HG03196 (cell line): Measurements from ENCODE around the gene TTLL11.

ENCODE experiments used
- ATAC-seq: cut with Tn5 transposase; IDR thresholded peaks from one replicate; pipeline ENCODE4 v1.9.1; 2021; ENCODE audit not compliant: unreplicated experiment

The TTLL11 gene

GRCh38 chr9:122092611-122093506, at the start of gene TTLL11:
TTLL11 (minus strand) TSS chr9:122093308; CDS start chr9:122093148, 160 bp downstream.
- ATAC-seq: peak; percentile 93

- ATAC-seq: no peak
Measured at GRCh38 chr9:122141671-122142070, 48.6 kb upstream of the TTLL11 start.

GRCh38 chr9:122140368-122141193, 47.5 kb upstream of the TTLL11 start:
- no peak for ATAC-seq

GRCh38 chr9:122138560-122139268, 45.6 kb upstream of the TTLL11 start:
- no peak for ATAC-seq

GRCh38 chr9:122135529-122135859, 42.4 kb upstream of the TTLL11 start:
- ATAC-seq: no peak

GRCh38 chr9:122134822-122135528, 41.9 kb upstream of the TTLL11 start:
- ATAC-seq: no peak

- no peak for ATAC-seq
Measured at GRCh38 chr9:122133984-122134535, 41.0 kb upstream of the TTLL11 start.

GRCh38 chr9:122133263-122133983, 40.3 kb upstream of the TTLL11 start:
- no peak for ATAC-seq

GRCh38 chr9:122132539-122132938, 39.4 kb upstream of the TTLL11 start:
- ATAC-seq: no peak

GRCh38 chr9:122131401-122132001, 38.4 kb upstream of the TTLL11 start:
- ATAC-seq: no peak

GRCh38 chr9:122130837-122131236, 37.7 kb upstream of the TTLL11 start:
- ATAC-seq: no peak

GRCh38 chr9:122129969-122130368, 36.9 kb upstream of the TTLL11 start:
- no peak for ATAC-seq

GRCh38 chr9:122128969-122129343, 35.8 kb upstream of the TTLL11 start:
- no peak for ATAC-seq

- no peak for ATAC-seq
Measured at GRCh38 chr9:122128007-122128968, 35.2 kb upstream of the TTLL11 start.

GRCh38 chr9:122127396-122127798, 34.3 kb upstream of the TTLL11 start:
- ATAC-seq: no peak

- no peak for ATAC-seq
Measured at GRCh38 chr9:122126331-122127261, 33.5 kb upstream of the TTLL11 start.
